Suppressor macrophage (primary cell): Measurements from ENCODE around the gene MYLK.
A peak's percentile ranks its signal among the peaks of the same experiment; 100 is the strongest.
"Not testable (repeated sequence)": the region's sequence is repeated elsewhere in the genome, so short reads cannot be mapped to it uniquely, and the experiment has no call there.

Experiments
- DNase-seq, 4 experiments: peaks; one replicate each; pipeline ENCODE4 v3.0.0-alpha.2; 2020 to 2022

Gene MYLK

GRCh38 chr3:123720638-123721037, 163.5 kb downstream of the MYLK start:
- DNase-seq = peak in 1 of 4 experiments; percentile 8

GRCh38 chr3:123719862-123720453, 164.2 kb downstream of the MYLK start:
- no peak for DNase-seq

- DNase-seq = peak; percentile 70 to 83 (median 76)
Measured at GRCh38 chr3:123719061-123719756, 164.9 kb downstream of the MYLK start.

- no peak for DNase-seq
Measured at GRCh38 chr3:123718108-123718507, 166.0 kb downstream of the MYLK start.

DNA sequence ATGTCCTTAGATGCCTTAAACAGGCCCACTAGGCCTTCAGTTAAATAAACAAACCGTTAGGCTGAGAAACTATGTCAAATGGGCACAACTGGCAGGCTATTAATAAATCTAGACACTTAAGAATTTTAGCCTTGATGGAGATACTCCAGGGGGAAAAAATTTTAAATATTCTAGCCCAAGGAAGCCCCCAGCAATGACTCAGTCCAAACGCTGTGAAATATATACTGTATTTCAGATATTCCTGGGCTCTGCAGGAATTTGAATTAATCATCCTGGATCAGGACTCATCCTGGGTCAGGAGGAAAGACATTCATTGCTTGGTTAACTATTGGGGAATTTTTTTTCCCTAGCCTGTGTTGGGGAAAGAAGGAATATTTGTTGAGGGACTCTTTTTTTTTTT, 166.7 kb downstream of the MYLK start:
- not testable (repeated sequence) for DNase-seq

DNA sequence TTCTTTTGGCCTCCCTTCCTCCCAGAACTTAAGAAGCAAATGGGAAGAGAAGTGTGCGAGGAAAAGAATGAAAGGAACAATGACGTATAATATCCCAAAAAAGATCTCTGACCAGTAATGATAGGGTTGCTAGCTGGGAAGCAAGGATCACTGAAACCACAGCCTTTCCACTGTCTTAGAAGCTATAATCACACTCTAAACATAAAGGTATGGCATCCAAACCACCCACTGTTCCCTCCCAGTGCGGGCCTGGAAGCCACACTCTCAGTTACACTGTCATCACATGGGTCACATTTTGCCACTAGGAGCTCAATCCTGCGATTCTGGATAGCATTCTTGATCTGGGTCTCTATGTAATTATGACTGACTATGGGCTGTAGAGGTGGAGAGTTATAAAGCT, 167.7 kb downstream of the MYLK start:
- no peak for DNase-seq

GRCh38 chr3:123713211-123713610, 170.9 kb downstream of the MYLK start:
- peak; percentile 75 to 91 (median 84) for DNase-seq

GRCh38 chr3:123712077-123712860, 171.9 kb downstream of the MYLK start:
- DNase-seq = no peak

GRCh38 chr3:123711356-123711755, 172.8 kb downstream of the MYLK start:
- DNase-seq = no peak

DNA sequence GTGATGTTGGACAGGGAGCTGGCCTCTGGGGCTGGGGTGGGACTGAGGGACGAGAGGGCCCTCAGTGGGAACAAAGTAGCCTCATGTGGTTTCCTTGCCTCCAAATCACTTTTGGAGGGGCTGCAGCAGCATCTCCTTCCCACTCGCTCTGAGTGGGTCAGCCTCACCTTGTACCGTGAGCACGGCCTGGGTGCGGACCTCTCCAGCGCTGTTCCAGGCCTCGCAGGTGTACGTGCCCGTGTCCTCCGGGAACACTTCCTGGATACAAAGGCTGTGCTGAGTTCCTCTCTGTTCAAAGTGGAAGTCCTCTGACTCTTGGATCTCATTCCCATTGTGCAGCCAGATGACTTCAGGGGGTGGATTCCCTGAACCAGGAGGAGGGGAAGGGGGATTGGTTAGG, 175.6 kb downstream of the MYLK start:
- no peak for DNase-seq

GRCh38 chr3:123707641-123708040, 176.5 kb downstream of the MYLK start:
- DNase-seq = not testable (repeated sequence)

GRCh38 chr3:123706871-123707270, 177.3 kb downstream of the MYLK start:
- no peak for DNase-seq

DNA sequence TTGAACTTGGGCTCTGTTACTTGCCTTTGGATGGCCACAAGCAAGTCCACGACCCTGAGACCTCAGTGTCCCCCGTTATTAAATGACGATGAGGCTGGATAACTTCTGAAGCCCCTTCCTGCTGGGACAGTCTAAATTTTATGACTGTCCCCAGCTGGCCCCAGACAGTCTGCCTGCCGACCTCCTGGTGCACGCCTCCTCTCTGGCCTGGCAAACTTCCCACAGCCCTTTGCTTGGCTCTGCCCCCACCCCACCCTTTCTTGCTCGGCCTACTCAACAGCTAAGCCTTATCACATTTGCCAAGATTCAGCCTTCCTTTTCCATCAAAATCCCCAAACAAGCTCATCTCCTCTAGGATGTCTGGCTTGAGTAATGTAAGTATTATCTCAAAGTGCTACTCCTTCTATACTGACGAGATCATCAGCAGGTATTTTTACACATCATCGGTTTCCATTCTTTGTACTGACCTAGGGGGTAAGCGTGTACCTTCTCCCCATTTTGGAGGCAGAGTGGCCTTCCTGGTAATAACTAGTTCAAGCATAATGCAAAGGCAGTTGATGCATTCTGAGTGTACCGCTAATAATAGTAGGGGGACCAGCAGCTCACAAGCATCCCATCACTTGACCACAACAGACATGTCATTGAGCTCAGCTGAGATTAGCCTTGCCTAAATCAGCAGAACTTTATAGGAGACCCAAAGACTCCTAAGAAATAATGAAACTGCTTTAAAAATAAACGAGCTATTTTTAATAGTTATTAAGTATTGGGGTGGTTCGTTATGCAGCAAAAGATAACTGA, 178.4 kb downstream of the MYLK start:
- DNase-seq = no peak

DNA sequence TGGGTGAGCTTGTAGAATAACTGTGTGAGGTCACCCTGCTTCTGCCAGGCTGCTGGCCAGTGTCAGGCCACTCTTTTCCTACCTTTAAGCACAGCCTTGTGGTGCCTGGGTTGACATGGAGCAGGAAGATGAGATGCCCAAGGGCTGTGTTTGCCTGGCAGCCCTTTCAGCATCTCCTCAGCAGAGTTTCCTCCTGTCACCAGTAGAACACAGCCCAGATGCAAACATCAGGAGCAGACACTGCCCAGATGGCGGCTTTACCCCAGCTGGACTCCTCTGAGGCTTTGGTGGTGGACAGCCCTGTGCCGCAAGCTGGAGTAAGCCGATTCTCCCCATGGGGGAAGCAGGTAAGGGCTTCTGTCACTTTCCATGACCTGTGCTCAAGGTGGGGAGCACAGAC, 180.5 kb downstream of the MYLK start:
- DNase-seq = not testable (repeated sequence)

DNA sequence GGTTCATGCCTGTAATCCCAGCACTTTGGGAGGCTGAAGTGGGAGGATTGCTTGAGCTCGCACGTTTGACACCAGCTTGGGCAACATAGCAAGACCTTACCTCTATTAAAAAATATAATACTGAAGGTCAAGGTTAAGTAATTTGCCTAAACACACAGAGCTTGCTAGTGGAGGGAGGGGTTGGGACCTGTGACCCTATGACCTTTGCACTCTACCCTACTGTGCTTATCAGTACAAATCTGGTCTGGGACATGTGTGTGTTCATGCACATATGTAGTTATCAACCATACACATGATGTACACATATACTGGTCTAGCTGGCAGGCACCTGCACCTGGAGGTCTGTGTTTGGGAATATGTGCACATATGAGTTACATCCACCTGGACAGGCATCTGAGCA, 181.4 kb downstream of the MYLK start:
- DNase-seq = no peak

DNA sequence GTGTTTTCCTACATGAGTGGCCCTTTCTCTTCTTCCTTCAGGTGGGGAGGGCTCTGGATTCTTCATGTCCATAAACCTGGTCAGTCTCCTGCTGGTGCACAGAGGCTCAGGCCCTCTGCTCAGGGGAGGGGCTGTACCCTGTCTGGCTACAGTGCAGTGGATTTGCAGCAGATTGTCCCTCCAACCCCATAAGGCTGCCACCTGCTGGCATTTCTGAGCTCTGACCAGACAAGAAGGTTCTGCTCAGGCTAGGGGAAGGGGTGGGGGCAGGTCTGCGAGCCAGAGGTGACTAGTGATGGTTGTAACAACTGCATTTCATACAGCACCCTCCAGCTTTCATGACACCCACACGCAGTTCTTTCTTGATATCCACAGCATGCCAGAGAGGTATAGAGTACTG, 182.1 kb downstream of the MYLK start:
- peak; percentile 62 to 76 (median 70) for DNase-seq

GRCh38 chr3:123700791-123701722, 183.1 kb downstream of the MYLK start:
- no peak for DNase-seq

GRCh38 chr3:123698813-123699212, 185.3 kb downstream of the MYLK start:
- no peak for DNase-seq

GRCh38 chr3:123696808-123697207, 187.3 kb downstream of the MYLK start:
- no peak for DNase-seq

DNA sequence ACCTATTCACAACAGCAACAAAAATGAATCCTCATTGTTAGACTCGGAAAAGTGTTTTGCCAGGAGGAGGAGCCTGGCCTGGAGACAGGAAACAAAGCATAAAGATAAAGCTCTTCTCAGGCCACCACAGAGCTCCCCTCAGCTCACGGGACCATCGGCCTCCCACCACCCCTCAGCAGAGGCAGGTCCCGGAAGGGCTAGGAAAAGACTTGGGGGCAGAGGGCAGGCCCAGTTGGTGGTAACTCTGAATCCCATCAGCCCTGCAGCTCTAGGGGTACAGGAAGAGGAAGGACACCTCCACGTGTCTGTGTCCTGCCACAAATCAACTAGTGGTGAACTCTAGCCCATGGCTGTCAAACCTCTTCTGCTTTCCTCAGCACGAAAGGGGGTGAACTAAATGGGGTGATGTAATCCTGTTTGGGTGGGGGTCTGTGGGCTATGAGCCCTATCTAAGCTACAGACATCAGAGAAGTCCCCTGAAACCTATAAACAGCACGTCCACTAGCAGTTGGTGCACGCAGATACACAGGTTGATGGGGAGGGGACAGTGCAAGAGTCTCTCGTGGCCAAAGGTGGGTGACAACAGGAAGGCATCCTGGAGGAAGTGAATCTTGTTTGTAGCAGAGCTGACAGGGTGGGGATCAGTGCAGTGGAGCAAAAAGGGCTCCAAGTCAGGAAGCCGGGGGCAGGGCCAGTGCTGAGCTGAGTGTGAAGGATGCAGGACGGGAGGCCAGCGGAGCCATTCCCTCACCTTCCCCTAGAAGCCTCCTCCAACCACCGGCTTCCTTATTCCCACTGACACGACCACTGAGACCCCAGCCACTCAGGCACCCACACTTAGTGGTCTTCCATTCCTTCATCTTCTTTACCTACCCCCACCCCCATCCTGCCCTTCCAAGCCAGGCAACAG, 188.1 kb downstream of the MYLK start:
- DNase-seq = peak in 3 of 4 experiments; percentile 31 to 35 (median 34)

DNA sequence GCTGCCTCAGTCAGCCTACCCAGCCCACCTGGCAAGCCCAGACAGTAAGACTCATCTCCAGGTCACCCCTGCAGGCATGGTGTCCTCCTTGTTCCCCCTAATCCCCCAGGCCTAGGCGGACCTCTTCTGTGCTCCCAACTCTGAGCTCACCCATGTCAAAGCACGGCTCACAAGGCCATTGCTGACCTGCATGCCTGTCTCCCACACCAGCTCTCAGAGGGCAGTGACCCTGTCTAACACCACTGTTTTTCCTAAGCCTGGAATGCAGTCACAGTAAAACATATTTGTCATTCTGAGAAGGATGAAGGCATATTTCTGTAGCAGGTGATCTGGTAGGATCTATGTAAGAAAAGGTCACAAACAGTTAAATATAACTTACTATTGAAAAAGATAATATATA, 189.0 kb downstream of the MYLK start:
- no peak for DNase-seq
